Parathyroid adenoma (tissue), 2 donors: ENCODE results near the gene RNF44.

Source experiments
- H2AFZ ChIP-seq: fragments of 300-600 bp; sonication (generic); one replicate; pipeline ENCODE4 v1.7.0; 2017; ENCODE audit warnings: antibody characterized with exemption, mild to moderate bottlenecking
- H3K27ac ChIP-seq: fragments of 300-600 bp; sonication (generic); one replicate; pipeline ENCODE4 v1.7.0; 2017
- H3K27me3 ChIP-seq: fragments of 300-600 bp; sonication (generic); one replicate; pipeline ENCODE4 v1.7.0; 2017; ENCODE audit warnings: low read length; ENCODE audit not compliant: control insufficient read depth, insufficient read depth
- H3K36me3 ChIP-seq: fragments of 300-600 bp; sonication (generic); one replicate; pipeline ENCODE4 v1.7.0; 2017; ENCODE audit warnings: low read length; ENCODE audit not compliant: control insufficient read depth, insufficient read depth
- H3K4me1 ChIP-seq: fragments of 300-600 bp; sonication (generic); one replicate; pipeline ENCODE4 v1.7.0; 2017; ENCODE audit warnings: control low read depth
- H3K4me2 ChIP-seq: fragments of 300-600 bp; sonication (generic); one replicate; pipeline ENCODE4 v1.7.0; 2017; ENCODE audit warnings: low read length
- H3K4me3 ChIP-seq: fragments of 300-600 bp; sonication (generic); one replicate; pipeline ENCODE4 v1.7.0; 2017; ENCODE audit warnings: low read depth, low read length
- H3K79me2 ChIP-seq: fragments of 300-600 bp; sonication (generic); one replicate; pipeline ENCODE4 v1.7.0; 2017; ENCODE audit warnings: control low read depth
- H3K9ac ChIP-seq: fragments of 300-600 bp; sonication (generic); one replicate; pipeline ENCODE4 v1.7.0; 2017; ENCODE audit warnings: mild to moderate bottlenecking
- H3K9me3 ChIP-seq: fragments of 300-600 bp; sonication (generic); one replicate; pipeline ENCODE4 v1.7.0; 2017; ENCODE audit warnings: low read length; ENCODE audit not compliant: control insufficient read depth
- TF ChIP-seq, protein P1 (sequence below): fragments of 300-600 bp; sonication (generic); IDR thresholded peaks from one replicate; pipeline ENCODE4 v1.7.0; 2017; ENCODE audit warnings: antibody characterized with exemption, mild to moderate bottlenecking
- donor health status: primary hyperparathyroidism.

RNF44 gene

DNA sequence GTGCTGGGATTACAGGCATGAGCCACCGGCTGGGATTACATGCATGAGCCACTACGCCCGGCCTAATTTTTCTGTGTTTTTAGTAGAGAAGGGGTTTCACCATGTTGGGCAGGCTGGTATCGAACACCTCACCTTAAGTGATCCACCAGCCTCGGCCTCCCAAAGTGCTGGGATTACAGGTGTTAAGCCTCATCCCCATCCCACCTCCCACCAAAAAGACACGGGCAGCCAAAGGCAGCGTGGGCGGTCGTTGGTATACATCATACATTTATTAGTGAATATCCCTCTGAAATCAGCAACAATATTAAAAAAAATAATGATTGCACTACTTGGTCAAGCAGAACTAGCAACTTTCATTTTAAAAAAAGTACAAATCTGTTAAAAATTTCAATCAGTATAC lies 10.7 kb downstream of the RNF44 start:
- Histone ChIP-seq H3K27ac (no peak overlapping the region), H3K27me3 (no peaks in the 10 kb centered on the region), H3K9ac (no peak overlapping the region), H3K36me3 (no peaks in the 10 kb centered on the region), H3K9me3 (no peaks in the 10 kb centered on the region), H3K4me1 (no peaks in the 10 kb centered on the region), H2AFZ (no peak overlapping the region), H3K4me2 (no peak overlapping the region), H3K4me3 (no peak overlapping the region), H3K79me2 (no peaks in the 10 kb centered on the region)
- TF ChIP-seq, protein P1, sequence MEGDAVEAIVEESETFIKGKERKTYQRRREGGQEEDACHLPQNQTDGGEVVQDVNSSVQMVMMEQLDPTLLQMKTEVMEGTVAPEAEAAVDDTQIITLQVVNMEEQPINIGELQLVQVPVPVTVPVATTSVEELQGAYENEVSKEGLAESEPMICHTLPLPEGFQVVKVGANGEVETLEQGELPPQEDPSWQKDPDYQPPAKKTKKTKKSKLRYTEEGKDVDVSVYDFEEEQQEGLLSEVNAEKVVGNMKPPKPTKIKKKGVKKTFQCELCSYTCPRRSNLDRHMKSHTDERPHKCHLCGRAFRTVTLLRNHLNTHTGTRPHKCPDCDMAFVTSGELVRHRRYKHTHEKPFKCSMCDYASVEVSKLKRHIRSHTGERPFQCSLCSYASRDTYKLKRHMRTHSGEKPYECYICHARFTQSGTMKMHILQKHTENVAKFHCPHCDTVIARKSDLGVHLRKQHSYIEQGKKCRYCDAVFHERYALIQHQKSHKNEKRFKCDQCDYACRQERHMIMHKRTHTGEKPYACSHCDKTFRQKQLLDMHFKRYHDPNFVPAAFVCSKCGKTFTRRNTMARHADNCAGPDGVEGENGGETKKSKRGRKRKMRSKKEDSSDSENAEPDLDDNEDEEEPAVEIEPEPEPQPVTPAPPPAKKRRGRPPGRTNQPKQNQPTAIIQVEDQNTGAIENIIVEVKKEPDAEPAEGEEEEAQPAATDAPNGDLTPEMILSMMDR = no peak

DNA sequence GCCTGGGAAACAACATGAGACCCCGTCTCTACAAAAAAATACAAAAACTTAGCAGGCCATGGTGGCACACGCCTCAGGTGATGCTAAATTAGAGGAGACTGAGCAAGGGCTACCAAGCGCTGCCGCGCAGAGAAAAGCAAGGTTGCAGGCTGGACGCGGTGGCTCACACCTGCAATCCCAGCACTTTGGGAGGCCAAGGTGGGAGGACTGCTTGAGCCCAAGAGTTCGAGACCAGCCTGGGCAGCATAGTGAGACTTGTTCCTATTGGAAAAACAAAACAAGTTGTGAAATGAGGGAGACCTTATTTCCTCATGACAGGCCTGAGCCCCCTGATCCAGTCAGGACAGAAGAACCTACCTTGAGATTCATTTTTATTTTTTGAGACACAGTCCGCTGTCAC lies 11.5 kb downstream of the RNF44 start:
- no peaks in the 10 kb centered on the region for H3K9me3 ChIP-seq
- H3K9ac ChIP-seq = no peak overlapping the region
- TF ChIP-seq, protein P1 = no peak
- H3K79me2 ChIP-seq = no peaks in the 10 kb centered on the region
- no peak overlapping the region for H2AFZ ChIP-seq
- no peak overlapping the region for H3K4me3 ChIP-seq
- H3K27ac ChIP-seq = no peak overlapping the region
- no peaks in the 10 kb centered on the region for H3K36me3 ChIP-seq
- H3K27me3 ChIP-seq = no peaks in the 10 kb centered on the region
- H3K4me2 ChIP-seq = no peak overlapping the region
- H3K4me1 ChIP-seq = no peaks in the 10 kb centered on the region

DNA sequence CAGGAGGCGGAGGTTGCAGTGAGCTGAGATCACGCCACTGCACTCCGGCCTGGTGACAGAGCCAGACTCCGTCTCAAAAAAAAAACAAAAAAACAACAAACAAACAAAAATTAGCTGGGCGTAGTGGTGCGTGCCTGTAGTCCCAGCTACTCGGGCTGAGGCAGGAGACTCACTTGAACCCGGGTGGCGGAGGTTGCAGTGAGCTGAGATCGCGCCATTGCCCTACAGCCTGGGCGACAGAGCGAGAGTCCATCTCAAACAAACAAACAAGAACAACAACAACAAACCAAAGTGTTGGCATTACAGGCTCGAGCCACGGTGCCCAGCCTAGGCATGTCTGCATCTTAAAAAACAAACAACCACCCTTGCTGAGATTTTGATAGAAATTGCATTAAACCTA lies 12.2 kb downstream of the RNF44 start:
- no peak overlapping the region for H3K4me3 ChIP-seq
- H3K4me2 ChIP-seq = no peak overlapping the region
- TF ChIP-seq, protein P1 = no peak
- no peak overlapping the region for H2AFZ ChIP-seq
- no peaks in the 10 kb centered on the region for H3K27me3 ChIP-seq
- H3K36me3 ChIP-seq = no peaks in the 10 kb centered on the region
- H3K9me3 ChIP-seq = no peaks in the 10 kb centered on the region
- no peak overlapping the region for H3K27ac ChIP-seq
- no peaks in the 10 kb centered on the region for H3K4me1 ChIP-seq
- H3K9ac ChIP-seq = no peak overlapping the region
- no peaks in the 10 kb centered on the region for H3K79me2 ChIP-seq

DNA sequence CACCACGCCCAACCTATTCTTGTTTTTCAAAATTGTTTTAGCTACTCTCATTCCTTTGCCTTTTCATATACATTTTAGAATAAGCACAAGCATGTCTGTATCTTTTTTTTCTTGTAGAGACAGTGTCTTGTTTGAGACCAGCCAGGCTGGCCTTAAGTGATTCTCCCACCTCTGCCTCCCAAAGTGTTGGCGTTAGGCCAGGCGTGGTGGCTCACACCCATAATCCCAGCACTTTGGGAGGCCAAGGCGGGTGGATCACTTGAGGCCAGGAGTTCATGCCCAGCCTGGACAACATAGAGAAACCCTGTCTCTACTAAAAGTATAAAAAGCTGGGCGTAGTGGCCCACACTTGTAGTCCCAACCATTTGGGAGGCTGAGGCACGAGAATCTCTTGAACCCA lies 13.1 kb downstream of the RNF44 start:
- H3K4me3 ChIP-seq = no peak overlapping the region
- H3K27me3 ChIP-seq = no peaks in the 10 kb centered on the region
- TF ChIP-seq, protein P1 = no peak
- H2AFZ ChIP-seq = no peak overlapping the region
- no peak overlapping the region for H3K4me2 ChIP-seq
- H3K79me2 ChIP-seq = no peaks in the 10 kb centered on the region
- H3K27ac ChIP-seq = no peak overlapping the region
- no peaks in the 10 kb centered on the region for H3K4me1 ChIP-seq
- no peaks in the 10 kb centered on the region for H3K9me3 ChIP-seq
- H3K9ac ChIP-seq = no peak overlapping the region
- H3K36me3 ChIP-seq = no peaks in the 10 kb centered on the region

DNA sequence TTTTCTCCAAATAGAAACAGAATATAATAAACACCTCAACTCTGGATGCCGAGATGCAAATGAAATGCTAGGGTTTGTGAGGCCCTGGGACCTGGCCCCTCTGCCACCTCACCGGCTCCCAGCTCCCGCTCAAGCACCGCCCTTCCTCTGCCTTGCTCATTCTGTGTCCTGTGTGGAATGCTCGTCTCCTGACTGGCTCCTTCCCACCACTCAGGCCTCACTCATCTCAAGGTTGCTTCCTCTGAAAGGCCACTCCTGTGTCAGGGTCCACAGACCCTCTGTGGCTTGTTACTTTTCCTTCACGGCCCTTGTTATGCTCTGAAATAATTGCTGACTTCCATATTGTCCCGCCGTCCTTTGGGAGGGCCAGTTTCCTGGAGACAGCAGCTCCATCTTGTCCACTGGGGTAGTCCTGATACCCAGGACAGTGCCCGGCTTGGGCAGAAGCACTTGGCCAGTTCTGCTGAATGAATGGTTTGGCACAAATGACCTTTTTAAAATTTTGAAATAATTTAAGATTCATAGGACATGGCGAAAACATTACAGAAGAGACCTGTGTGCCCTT lies 15.4 kb downstream of the RNF44 start:
- Histone ChIP-seq H3K4me1 (no peaks in the 10 kb centered on the region), H3K27me3 (no peaks in the 10 kb centered on the region), H3K9me3 (no peaks in the 10 kb centered on the region), H3K4me3 (no peak overlapping the region), H2AFZ (no peak overlapping the region), H3K36me3 (no peaks in the 10 kb centered on the region), H3K27ac (no peak overlapping the region), H3K9ac (no peak overlapping the region), H3K79me2 (no peaks in the 10 kb centered on the region), H3K4me2 (no peak overlapping the region)
- TF ChIP-seq, protein P1 = no peak
